ENCODE data around the gene CACNA1S.

DNA sequence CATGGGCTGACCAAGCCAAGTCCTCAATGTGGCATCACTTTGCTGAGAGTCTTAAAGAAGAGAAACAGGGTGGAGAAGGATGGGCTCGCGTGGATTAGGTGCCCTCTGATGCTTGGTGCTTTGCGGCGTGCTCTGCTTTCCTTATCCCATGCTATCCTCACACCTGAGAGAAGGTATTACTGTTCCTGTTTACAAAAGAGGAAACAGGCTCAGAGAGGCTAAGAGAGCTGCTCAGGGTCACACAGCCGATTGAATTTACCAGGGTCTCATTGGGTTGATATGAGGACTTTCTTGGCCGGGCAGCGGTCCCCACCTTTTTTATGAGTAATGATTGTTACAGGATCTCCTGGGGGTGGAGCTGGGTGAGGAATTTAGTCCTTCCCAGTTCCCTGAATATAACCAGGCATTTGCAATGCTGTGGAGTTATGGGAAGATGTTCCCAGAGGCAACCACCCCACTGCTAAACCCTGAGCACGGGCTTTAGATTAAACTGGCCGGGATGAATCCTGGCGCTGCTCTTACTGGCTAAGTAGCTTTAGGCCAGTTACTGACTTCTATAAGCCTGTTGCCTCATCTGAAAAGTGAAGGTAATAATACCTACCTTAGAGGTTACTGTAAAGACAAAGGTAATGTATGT is 10.2 kb upstream of the CACNA1S start:
- TF ChIP-seq POLR2AphosphoS5 (IDR thresholded peaks at IDR 0.05) (no peak), EP300 (IDR thresholded peaks at IDR 0.05) (no peak)
